SW 1271 (cell line): ENCODE data around the gene GASK1A.
A peak's percentile ranks its signal among the peaks of the same experiment; 100 is the strongest.
"Not testable (repeated sequence)": the region's sequence is repeated elsewhere in the genome, so short reads cannot be mapped to it uniquely, and the experiment has no call there.

Experiments used
- DNase-seq, 2 experiments: peaks; one replicate each; lab custom pipeline; 2025; lab: John Stamatoyannopoulos, UW

Gene GASK1A

GRCh38 chr3:42979044-42979972 lies at the start of gene GASK1A:
TSS of gene GASK1A (plus strand) at chr3:42979311. CDS start at chr3:42979643, 332 bp downstream.
- no peak for DNase-seq

GRCh38 chr3:42934111-42934510 lies 45.0 kb upstream of the GASK1A start:
- DNase-seq = no peak

- no peak for DNase-seq
Observed at GRCh38 chr3:42934910-42935309, 44.2 kb upstream of the GASK1A start.

- no peak for DNase-seq
Observed at GRCh38 chr3:42935472-42935871, 43.6 kb upstream of the GASK1A start.

- no peak for DNase-seq
Observed at GRCh38 chr3:42936157-42936981, 42.7 kb upstream of the GASK1A start.

GRCh38 chr3:42937334-42937733 lies 41.8 kb upstream of the GASK1A start:
- no peak for DNase-seq

GRCh38 chr3:42942693-42943092 lies 36.4 kb upstream of the GASK1A start:
- DNase-seq = no peak

- no peak for DNase-seq
Observed at GRCh38 chr3:42946050-42946449, 33.1 kb upstream of the GASK1A start.

GRCh38 chr3:42957573-42957972 lies 21.5 kb upstream of the GASK1A start:
- no peak for DNase-seq

GRCh38 chr3:42960282-42960681 lies 18.8 kb upstream of the GASK1A start:
- DNase-seq = no peak

GRCh38 chr3:42960786-42961185 lies 18.3 kb upstream of the GASK1A start:
- no peak for DNase-seq

- peak; percentile 24 to 51 for DNase-seq
Observed at GRCh38 chr3:42961633-42962032, 17.5 kb upstream of the GASK1A start.

GRCh38 chr3:42963269-42963668 lies 15.8 kb upstream of the GASK1A start:
- no peak for DNase-seq

GRCh38 chr3:42964266-42964665 lies 14.8 kb upstream of the GASK1A start:
- DNase-seq = no peak

GRCh38 chr3:42970557-42970956 lies 8.6 kb upstream of the GASK1A start:
- no peak for DNase-seq

GRCh38 chr3:42970976-42971772 lies 7.9 kb upstream of the GASK1A start:
- no peak for DNase-seq

GRCh38 chr3:42974906-42975305 lies 4.2 kb upstream of the GASK1A start:
- DNase-seq = not testable (repeated sequence)

- DNase-seq = no peak
Observed at GRCh38 chr3:42975456-42975855, 3.7 kb upstream of the GASK1A start.

GRCh38 chr3:42975955-42976354 lies 3.2 kb upstream of the GASK1A start:
- DNase-seq = no peak

- no peak for DNase-seq
Observed at GRCh38 chr3:42980209-42980608, 1.1 kb downstream of the GASK1A start.

GRCh38 chr3:42980909-42981308 lies 1.8 kb downstream of the GASK1A start:
- no peak for DNase-seq
